Mucosa of stomach (tissue), 1 donor: Measurements from ENCODE around the gene SLC1A1.

Source experiments
- H3K27me3 ChIP-seq: one replicate; pipeline ENCODE4 v1.7.0; 2013; ENCODE audit warnings: mild to moderate bottlenecking, low read length; ENCODE audit not compliant: control insufficient read depth, insufficient read depth
- H3K36me3 ChIP-seq: one replicate; pipeline ENCODE4 v1.7.0; 2013; ENCODE audit warnings: low read length; ENCODE audit not compliant: control insufficient read depth, insufficient read depth
- H3K4me1 ChIP-seq: one replicate; pipeline ENCODE4 v1.7.0; 2013; ENCODE audit warnings: mild to moderate bottlenecking, low read length; ENCODE audit not compliant: control insufficient read depth, insufficient read depth
- H3K4me3 ChIP-seq: one replicate; pipeline ENCODE4 v1.7.0; 2013; ENCODE audit warnings: low read length
- H3K9ac ChIP-seq: one replicate; pipeline ENCODE4 v1.7.0; 2013; ENCODE audit warnings: mild to moderate bottlenecking, low read length, moderate library complexity
- H3K9me3 ChIP-seq: one replicate; pipeline ENCODE4 v1.7.0; 2013; ENCODE audit warnings: mild to moderate bottlenecking, low read length, moderate library complexity; ENCODE audit not compliant: control insufficient read depth
- donor health status: Pancreatic carcinoma.

Gene SLC1A1

DNA sequence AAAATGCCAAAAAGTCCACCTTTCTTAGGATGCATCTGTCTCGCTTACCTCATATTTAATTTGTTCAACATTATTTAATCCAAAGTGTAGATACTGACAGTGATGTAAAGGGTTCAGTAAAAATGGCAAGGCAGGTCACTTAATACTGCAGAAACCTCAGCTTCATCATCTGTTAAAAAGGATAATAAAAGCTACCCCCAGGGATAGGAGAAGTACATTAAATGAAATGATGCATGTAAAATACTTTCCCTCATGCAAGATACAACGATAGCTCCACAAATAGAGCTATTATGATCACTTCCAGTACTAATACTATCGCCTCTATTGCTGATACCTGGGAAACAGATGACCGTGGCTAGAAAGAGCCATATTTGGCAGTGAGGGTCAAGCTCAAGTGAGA is 82.9 kb downstream of the SLC1A1 start:
- no peaks in the 10 kb centered on the region for H3K9me3 ChIP-seq
- H3K4me3 ChIP-seq = no peak overlapping the region
- no peaks in the 10 kb centered on the region for H3K4me1 ChIP-seq
- no peak overlapping the region for H3K9ac ChIP-seq
- H3K36me3 ChIP-seq = no peaks in the 10 kb centered on the region
- H3K27me3 ChIP-seq = no peaks in the 10 kb centered on the region

DNA sequence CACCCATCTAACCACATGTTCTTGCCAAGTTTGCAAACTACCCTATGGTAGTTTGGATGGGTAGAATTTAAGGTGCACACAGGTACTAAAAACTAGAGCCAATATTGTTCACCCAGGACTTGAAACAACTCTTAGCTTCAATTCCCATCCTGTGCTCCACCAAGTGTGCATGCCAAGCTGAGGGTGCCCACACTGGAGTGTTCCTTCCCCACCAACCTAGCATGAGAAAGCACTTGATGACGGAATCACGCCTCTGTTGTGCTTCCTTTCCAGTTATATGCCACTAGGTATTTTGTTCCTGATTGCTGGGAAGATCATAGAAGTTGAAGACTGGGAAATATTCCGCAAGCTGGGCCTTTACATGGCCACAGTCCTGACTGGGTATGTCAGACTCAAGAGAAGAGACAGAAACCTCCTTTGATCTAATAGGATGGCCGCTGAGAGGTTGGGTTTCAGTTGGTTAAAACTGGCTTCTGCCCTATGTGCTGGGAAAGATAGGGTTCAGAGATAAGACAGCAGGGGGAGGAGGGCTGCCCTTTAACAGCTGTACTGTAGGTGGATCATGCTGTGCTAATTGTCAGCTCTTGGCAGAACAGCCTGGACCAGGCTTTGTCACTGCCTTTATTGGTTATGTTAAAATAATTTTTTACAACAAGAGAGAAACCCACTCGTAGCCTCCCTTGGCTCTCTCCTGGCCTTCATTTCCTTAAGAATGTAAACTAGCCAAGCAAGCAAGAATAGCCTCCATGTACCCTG is 83.5 kb downstream of the SLC1A1 start:
- Histone ChIP-seq H3K27me3 (no peaks in the 10 kb centered on the region), H3K9ac (no peak overlapping the region), H3K4me3 (no peak overlapping the region), H3K4me1 (no peaks in the 10 kb centered on the region), H3K36me3 (no peaks in the 10 kb centered on the region), H3K9me3 (no peaks in the 10 kb centered on the region)

DNA sequence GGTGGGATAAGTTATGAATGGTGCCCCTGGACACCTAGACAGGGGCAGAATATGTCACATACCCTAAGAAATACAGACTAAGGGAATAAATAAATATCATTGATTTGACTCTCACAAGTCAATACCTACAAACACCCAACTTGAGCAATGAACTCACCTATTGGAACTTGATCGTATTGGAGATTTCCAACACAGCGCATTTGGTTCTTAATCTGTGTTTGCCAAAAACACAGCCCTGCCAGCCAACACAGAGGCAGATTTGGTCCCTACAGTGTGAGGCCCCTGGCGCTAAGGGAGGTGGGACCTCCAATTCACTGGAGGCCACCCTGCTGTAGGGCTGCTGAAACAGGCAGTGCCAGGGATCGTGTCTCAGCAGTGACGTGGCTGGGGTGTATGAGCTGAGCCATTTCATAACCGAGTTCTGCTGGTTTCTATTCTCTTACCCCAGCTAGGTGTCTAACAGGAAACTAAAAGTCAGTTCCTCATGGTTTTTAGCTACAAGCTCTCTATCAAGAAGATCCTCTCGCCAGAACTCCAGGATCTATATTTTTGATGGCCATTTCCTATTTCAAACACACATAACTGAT is 84.5 kb downstream of the SLC1A1 start:
- Histone ChIP-seq H3K27me3 (no peaks in the 10 kb centered on the region), H3K4me1 (no peaks in the 10 kb centered on the region), H3K36me3 (no peaks in the 10 kb centered on the region), H3K4me3 (no peak overlapping the region), H3K9me3 (no peaks in the 10 kb centered on the region), H3K9ac (no peak overlapping the region)

DNA sequence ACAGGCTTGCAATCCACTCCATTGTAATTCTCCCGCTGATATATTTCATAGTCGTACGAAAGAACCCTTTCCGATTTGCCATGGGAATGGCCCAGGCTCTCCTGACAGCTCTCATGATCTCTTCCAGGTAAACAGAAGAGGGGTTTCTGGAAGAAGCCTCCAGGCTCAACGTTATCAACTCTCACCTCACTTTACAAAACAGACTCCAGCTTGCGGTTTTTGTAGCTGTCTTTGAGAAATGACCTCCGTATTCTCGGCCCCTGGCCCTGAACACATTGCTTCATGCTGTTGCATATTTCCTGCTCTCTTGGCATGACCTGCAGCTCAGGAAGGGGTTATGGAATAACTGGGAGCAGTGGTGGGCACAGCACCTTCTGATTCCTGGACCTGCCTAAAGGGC is 85.7 kb downstream of the SLC1A1 start:
- Histone ChIP-seq H3K27me3 (no peaks in the 10 kb centered on the region), H3K9me3 (no peaks in the 10 kb centered on the region), H3K4me1 (no peaks in the 10 kb centered on the region), H3K9ac (no peak overlapping the region), H3K36me3 (no peaks in the 10 kb centered on the region), H3K4me3 (no peak overlapping the region)

DNA sequence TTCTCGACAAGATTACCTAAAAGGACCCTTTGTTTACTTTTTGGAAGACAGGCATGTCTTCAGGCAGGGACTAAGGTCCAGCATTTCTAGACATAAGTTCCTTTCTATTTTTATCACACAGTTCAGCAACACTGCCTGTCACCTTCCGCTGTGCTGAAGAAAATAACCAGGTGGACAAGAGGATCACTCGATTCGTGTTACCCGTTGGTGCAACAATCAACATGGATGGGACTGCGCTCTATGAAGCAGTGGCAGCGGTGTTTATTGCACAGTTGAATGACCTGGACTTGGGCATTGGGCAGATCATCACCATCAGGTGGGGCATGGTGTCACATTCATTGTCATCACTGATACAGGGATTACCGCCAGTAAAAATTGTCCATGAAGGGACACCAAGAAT is 86.2 kb downstream of the SLC1A1 start:
- Histone ChIP-seq H3K4me3 (no peak overlapping the region), H3K27me3 (no peaks in the 10 kb centered on the region), H3K36me3 (no peaks in the 10 kb centered on the region), H3K4me1 (no peaks in the 10 kb centered on the region), H3K9ac (no peak overlapping the region), H3K9me3 (no peaks in the 10 kb centered on the region)

DNA sequence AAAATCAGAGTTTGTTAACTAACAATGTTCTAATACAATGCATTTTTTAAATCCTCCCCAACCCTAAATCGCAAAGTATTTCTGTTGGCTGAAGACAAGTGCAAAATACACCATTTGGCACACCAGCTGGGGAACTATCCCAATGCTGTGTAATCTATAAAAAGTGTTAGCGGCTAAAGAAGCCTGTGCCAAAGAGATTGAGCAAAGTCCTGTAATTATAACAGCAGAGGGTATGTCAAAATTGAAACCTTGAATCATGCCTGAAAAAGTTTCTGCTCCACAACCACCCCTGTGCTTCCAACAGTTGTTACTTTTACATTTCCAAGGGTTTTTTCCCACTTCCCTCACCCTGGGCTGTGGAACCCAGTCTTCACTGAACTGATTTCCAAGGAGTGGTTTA is 88.7 kb downstream of the SLC1A1 start:
- Histone ChIP-seq H3K36me3 (no peaks in the 10 kb centered on the region), H3K27me3 (no peaks in the 10 kb centered on the region), H3K9ac (no peak overlapping the region), H3K9me3 (no peaks in the 10 kb centered on the region), H3K4me1 (no peaks in the 10 kb centered on the region), H3K4me3 (no peak overlapping the region)

DNA sequence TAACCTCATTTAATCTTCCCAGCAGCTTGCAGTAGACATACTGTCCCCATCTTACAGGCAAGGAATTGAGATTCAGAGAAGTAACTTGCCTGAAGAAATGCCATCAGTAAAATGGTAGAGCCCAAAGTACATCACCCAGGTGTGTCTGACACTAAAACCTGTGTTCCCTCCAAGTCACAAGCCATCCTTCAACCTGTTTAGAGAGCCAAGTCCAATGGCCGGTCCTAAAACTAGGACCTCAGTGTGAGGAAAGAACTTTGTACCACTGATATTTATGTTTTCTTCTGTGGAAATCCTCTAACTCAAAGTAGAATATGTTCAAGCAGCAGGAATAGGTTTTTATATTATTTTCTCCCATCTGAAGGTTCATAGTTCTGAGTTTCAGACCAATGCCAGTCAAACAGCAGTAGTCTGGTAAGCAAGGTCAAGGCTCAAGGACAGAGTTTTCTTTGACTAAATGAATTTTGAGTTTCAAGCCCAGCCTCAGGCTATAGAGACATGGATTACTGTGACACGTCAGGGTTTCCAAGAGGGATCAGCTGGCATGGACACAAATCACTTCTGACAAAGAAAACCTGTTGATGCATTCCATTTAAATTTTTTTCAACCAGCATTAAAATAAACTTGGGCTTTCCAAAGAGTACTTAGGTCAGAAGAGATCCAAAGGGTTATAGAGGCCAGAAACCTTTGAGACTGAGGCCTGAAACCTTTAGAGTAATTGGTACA is 90.9 kb downstream of the SLC1A1 start:
- Histone ChIP-seq H3K4me3 (no peak overlapping the region), H3K9ac (no peak overlapping the region), H3K27me3 (no peaks in the 10 kb centered on the region), H3K4me1 (no peaks in the 10 kb centered on the region), H3K36me3 (no peaks in the 10 kb centered on the region), H3K9me3 (no peaks in the 10 kb centered on the region)

DNA sequence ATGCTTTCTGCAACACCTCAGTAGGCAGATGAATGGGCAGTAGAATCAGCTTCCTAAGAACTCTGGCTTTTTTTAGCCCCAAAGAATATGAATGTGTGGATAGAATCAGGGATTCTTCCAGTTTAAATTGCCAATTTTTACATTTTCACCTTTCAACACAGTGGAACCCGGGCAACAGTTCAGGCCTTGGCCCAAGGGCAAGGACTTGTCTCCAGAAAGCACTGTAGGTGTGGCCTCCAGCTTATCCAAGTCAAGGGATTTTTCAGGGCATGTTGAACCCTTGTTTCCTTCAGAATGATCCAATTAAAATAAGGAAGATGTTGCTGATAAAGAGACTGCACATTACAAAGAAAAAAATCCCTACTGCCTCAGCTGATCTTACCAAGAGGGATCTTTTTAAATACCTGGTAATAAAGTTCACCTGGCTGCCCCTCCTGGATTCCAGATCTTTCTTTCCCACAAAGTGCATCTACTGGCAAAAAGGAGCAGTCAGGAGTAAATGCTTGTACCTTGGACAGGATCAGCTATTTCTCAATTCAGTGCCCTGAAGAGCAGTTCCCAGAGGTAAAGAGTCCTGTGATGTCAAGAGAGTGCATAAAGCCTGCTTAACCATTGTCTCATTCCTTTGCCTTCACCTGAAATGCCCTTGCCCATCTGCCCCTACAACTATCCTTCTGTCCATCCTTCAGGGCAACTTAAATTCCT is 91.7 kb downstream of the SLC1A1 start:
- Histone ChIP-seq H3K9ac (no peak overlapping the region), H3K36me3 (no peaks in the 10 kb centered on the region), H3K4me1 (no peaks in the 10 kb centered on the region), H3K9me3 (no peaks in the 10 kb centered on the region), H3K27me3 (no peaks in the 10 kb centered on the region), H3K4me3 (no peak overlapping the region)

DNA sequence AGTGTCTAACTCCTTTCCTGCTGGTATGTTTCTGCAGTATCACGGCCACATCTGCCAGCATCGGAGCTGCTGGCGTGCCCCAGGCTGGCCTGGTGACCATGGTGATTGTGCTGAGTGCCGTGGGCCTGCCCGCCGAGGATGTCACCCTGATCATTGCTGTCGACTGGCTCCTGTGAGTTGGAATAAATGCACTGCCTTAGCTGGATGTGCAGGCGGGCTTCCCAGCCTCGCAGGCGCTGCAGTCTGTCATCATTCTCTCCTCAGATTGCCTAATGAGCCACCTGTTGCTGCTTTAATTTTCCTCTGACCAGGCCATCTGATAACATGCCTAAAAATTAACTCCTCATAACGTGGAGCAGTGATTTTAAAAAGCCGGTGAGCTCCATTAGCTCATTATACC is 92.7 kb downstream of the SLC1A1 start:
- Histone ChIP-seq H3K9me3 (no peaks in the 10 kb centered on the region), H3K27me3 (no peaks in the 10 kb centered on the region), H3K4me3 (no peak overlapping the region), H3K9ac (no peak overlapping the region), H3K36me3 (no peaks in the 10 kb centered on the region), H3K4me1 (no peaks in the 10 kb centered on the region)

DNA sequence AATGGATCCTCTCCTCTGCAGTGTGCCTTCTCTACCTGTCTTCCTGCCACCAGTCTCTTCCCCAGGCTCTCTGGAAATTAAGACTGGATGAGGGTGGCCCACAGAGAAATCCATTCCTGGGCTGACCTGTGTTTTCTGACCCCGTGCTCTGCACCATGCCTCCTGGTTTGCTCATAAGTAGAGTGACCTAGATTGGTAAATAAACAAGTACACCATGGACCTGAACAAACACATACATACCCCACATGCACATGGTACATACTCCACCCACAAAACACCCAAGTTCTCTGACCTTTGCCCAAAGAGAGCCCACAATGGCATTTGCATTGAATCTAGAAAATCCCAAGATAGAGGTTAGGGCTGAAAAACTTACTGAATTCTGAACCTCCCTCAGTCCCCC is 94.4 kb downstream of the SLC1A1 start:
- no peaks in the 10 kb centered on the region for H3K4me1 ChIP-seq
- no peaks in the 10 kb centered on the region for H3K27me3 ChIP-seq
- no peaks in the 10 kb centered on the region for H3K36me3 ChIP-seq
- no peaks in the 10 kb centered on the region for H3K9me3 ChIP-seq
- H3K9ac ChIP-seq = no peak overlapping the region
- no peak overlapping the region for H3K4me3 ChIP-seq

DNA sequence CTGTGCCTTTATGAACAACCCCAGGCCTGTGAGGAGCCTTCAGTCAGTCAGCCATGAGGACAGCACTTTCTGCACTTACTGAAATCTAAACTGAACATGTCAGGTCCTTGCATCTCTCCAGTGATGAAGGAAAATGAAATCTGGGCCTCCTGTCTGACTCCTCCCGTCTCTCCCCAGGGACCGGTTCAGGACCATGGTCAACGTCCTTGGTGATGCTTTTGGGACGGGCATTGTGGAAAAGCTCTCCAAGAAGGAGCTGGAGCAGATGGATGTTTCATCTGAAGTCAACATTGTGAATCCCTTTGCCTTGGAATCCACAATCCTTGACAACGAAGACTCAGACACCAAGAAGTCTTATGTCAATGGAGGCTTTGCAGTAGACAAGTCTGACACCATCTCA is 94.9 kb downstream of the SLC1A1 start:
- no peaks in the 10 kb centered on the region for H3K36me3 ChIP-seq
- H3K9ac ChIP-seq = no peak overlapping the region
- H3K27me3 ChIP-seq = no peaks in the 10 kb centered on the region
- no peaks in the 10 kb centered on the region for H3K4me1 ChIP-seq
- H3K4me3 ChIP-seq = no peak overlapping the region
- H3K9me3 ChIP-seq = no peaks in the 10 kb centered on the region

DNA sequence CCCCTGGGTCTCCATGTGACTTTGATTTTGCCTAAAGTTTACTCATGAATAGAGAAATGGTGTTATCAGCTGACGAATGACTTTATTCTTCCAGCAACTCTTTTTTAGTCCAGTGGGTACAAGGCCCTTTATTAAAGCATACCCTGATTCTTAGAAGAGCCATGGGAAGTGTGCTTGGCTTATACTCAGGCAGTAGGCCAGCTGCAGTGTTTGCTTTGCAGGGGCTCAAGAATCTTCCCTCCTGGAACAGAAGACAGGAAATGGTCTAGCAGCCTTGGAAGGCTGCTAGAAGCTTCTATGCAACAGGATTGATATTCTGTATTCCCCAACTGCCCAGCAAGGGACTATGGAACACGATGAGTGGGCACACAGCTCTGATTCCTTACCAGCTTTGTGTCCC is 98.5 kb downstream of the SLC1A1 start:
- no peaks in the 10 kb centered on the region for H3K36me3 ChIP-seq
- H3K4me3 ChIP-seq = no peak overlapping the region
- no peaks in the 10 kb centered on the region for H3K27me3 ChIP-seq
- no peak overlapping the region for H3K9ac ChIP-seq
- no peaks in the 10 kb centered on the region for H3K4me1 ChIP-seq
- no peaks in the 10 kb centered on the region for H3K9me3 ChIP-seq
